Measurements from ENCODE around the gene FOXP4. TPM values are rescaled to one million over a fixed set of nuclear protein-coding genes. Genes with fewer than 3 reads are reported as not detected.
A peak's percentile ranks its signal among the peaks of the same experiment; 100 is the strongest.

Gene FOXP4
- polyA plus RNA-seq, 1 experiment = 4.0 TPM

DNA sequence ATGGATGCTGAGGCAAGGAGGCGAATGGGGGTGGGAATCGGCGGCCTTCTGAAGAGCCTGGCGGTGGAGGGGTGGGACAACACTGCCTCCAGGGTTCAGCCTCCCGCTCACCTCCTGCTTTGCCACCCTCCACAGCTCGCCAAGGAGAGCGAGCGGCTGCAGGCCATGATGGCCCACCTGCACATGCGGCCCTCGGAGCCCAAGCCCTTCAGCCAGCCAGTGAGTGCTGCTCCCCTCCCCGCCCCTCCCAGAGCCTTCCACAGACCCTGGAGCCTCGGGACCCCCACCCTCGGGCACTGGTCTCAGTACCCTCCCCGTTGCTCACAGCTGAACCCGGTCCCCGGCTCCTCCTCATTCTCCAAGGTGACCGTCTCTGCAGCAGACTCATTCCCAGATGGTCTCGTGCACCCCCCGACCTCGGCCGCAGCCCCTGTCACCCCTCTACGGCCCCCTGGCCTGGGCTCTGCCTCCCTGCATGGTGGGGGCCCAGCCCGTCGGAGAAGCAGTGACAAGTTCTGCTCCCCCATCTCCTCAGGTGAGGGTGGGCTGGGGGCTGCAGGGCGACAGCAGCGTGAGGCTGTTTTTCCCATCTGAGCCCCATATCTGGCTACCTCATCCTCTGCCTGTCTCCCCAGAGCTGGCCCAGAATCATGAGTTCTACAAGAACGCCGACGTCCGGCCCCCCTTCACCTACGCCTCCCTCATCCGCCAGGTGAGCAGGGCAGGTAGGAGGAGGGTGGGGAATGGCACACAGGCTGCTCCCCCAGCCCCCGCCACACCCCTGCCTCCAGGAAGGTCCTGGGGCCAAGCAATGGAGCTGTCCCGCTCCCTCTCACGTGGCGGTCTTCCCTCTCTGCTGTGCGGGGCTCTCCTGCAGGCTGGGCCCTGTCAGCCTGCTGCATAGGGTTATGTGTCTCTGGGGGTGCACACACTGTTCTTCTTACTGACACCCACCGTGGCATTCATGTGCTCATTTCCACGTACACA is 43.7 kb downstream of the FOXP4 start:
- ChIA-PET POLR2A (no interaction called here), CTCF (interaction anchor here (0.7 to 8.0 kb wide), 8 partner anchors 10 to 222 kb away, joined by 3 to 98 read pairs (median 11); no protein-coding TSS in a partner anchor)
- DNase-seq (ENCODE audit: low read depth) = no peak
- TF ChIP-seq, protein P1, sequence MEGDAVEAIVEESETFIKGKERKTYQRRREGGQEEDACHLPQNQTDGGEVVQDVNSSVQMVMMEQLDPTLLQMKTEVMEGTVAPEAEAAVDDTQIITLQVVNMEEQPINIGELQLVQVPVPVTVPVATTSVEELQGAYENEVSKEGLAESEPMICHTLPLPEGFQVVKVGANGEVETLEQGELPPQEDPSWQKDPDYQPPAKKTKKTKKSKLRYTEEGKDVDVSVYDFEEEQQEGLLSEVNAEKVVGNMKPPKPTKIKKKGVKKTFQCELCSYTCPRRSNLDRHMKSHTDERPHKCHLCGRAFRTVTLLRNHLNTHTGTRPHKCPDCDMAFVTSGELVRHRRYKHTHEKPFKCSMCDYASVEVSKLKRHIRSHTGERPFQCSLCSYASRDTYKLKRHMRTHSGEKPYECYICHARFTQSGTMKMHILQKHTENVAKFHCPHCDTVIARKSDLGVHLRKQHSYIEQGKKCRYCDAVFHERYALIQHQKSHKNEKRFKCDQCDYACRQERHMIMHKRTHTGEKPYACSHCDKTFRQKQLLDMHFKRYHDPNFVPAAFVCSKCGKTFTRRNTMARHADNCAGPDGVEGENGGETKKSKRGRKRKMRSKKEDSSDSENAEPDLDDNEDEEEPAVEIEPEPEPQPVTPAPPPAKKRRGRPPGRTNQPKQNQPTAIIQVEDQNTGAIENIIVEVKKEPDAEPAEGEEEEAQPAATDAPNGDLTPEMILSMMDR (IDR thresholded peaks at IDR 0.05; ENCODE audit: insufficient read depth, low read depth, low read length) = no peak
- H3K36me3 ChIP-seq (ENCODE audit: control insufficient read depth, insufficient read depth, low read length) = peaks cover 32% of the 10 kb centered on the region
- H3K4me3 ChIP-seq (ENCODE audit: low read depth, low read length) = no peak overlapping the region
- no peaks in the 10 kb centered on the region for H3K27me3 ChIP-seq (ENCODE audit: control insufficient read depth, insufficient read depth, low read length)

DNA sequence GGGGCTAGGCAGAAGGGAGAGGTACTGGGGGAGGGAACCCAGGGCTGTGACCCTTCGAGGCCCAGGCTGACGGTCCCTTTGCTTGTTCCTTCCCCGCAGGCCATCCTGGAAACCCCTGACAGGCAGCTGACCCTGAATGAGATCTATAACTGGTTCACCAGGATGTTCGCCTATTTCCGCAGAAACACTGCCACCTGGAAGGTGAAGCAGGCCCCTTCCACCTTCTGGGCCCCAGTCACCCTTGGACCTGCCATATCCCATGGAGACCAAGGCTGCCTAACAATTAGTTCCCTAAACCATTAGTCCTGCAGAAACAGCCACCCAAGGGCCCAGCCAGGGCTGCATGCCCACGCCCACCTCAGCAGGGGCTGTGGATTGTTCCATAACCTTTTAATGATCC is 44.9 kb downstream of the FOXP4 start:
- H3K4me3 ChIP-seq (ENCODE audit: low read depth, low read length) = no peak overlapping the region
- no peaks in the 10 kb centered on the region for H3K27me3 ChIP-seq (ENCODE audit: control insufficient read depth, insufficient read depth, low read length)
- ChIA-PET POLR2A (no interaction called here), CTCF (interaction anchor here (1.3 to 8.0 kb wide), 8 partner anchors 11 to 220 kb away, joined by 3 to 98 read pairs (median 10); no protein-coding TSS in a partner anchor)
- peaks cover 31% of the 10 kb centered on the region for H3K36me3 ChIP-seq (ENCODE audit: control insufficient read depth, insufficient read depth, low read length)
- TF ChIP-seq, protein P1 (IDR thresholded peaks at IDR 0.05; ENCODE audit: insufficient read depth, low read depth, low read length) = no peak
- no peak for DNase-seq (ENCODE audit: low read depth)

DNA sequence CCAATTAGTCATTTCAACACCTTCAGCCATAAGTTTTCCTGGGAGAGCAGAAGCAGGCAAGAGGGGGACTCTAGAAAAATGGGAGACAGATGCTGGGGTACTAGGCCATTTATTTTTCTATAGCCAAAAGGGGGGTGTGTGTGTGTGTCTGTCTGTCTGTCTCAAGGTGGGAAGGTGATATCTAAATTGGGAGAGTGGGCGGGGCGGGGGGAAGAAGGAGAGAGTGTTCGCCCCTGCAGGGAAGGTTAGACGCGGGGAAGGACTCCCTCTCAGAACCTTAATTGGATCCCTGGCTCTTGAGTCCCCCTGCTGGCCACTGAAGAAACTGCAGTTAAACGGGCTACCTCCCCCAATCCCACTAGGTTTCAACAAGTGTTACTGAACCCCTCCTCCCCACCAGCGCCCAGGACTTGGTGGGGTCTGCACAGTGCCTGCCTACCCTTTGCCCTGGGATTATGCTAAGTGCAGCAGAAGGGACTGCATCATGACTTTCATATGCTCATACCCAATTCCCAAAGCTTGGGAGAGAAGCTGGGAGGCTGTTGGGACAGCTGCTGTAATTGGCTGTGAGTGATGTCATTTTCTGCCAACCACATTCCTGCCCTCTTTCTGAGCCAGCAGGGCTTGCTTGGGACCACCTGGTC is 45.8 kb downstream of the FOXP4 start:
- peaks cover 31% of the 10 kb centered on the region for H3K36me3 ChIP-seq (ENCODE audit: control insufficient read depth, insufficient read depth, low read length)
- TF ChIP-seq, protein P1 (IDR thresholded peaks at IDR 0.05; ENCODE audit: insufficient read depth, low read depth, low read length) = peak; percentile 90
- no peak overlapping the region for H3K4me3 ChIP-seq (ENCODE audit: low read depth, low read length)
- ChIA-PET POLR2A (no interaction called here), CTCF (interaction anchor here (0.6 to 8.0 kb wide), 19 partner anchors 9 to 224 kb away, joined by 3 to 98 read pairs (median 4); no protein-coding TSS in a partner anchor)
- DNase-seq (ENCODE audit: low read depth) = no peak
- no peaks in the 10 kb centered on the region for H3K27me3 ChIP-seq (ENCODE audit: control insufficient read depth, insufficient read depth, low read length)

DNA sequence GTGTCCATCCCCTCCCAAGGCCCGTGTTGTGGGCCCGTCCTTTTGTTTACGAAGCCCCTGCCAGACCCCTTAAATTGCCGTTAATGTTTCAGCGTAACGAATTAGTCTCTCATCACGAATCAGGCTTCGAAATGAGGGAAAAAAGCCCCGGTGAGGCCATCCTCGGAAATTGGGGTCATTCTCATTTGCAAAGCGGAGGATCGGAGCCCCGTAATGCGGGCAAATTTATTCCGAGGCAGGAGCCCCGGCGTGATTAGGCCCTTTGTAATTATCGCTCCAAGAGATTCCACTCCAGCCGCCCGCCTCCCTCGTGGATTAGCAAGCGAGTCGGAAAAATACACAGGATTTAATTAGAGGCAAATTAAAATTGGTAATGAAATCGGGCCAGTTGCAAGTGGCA is 47.2 kb downstream of the FOXP4 start:
- TF ChIP-seq, protein P1 (IDR thresholded peaks at IDR 0.05; ENCODE audit: insufficient read depth, low read depth, low read length) = no peak
- ChIA-PET CTCF (interaction anchor here (2.2 to 8.2 kb wide), 4 partner anchors 13 to 225 kb away, joined by 13 to 98 read pairs (median 54); no protein-coding TSS in a partner anchor), POLR2A (no interaction called here)

DNA sequence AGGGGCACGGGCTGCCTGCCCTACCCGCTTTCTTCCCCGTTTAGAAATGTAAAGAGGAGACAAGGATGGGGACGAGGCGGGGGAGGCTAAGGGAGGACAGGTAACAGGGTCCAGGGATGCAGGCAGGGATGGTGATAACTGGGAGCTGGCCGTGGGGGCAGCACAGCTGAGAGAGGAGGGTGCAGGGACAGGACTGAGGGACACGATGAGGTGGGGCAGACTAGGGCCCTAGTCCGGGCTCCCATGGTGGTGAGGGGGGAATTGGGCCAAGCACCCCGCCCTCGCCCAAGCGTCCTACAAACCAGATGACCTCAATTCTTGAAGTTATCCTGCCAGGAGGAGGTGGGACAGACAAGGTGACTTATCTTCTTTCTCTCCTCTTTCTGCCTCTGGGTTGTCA is 47.7 kb downstream of the FOXP4 start:
- no peak for DNase-seq (ENCODE audit: low read depth)
- TF ChIP-seq, protein P1 (IDR thresholded peaks at IDR 0.05; ENCODE audit: insufficient read depth, low read depth, low read length) = no peak
- CTCF ChIA-PET = interaction anchor here (0.6 to 8.2 kb wide), 13 partner anchors 9 to 226 kb away, joined by 3 to 98 read pairs (median 9); partner anchors contain the start of gene TOMM6
- Histone ChIP-seq H3K36me3 (ENCODE audit: control insufficient read depth, insufficient read depth, low read length) (peaks cover 33% of the 10 kb centered on the region), H3K4me3 (ENCODE audit: low read depth, low read length) (no peak overlapping the region), H3K27me3 (ENCODE audit: control insufficient read depth, insufficient read depth, low read length) (no peaks in the 10 kb centered on the region)
- POLR2A ChIA-PET = interaction anchor here (0.6 kb wide), 1 partner anchor 44 kb away, joined by 4 read pairs; no protein-coding TSS in a partner anchor

More for the DNA sequence above, 47.2 kb downstream of the FOXP4 start:
- Histone ChIP-seq H3K27me3 (ENCODE audit: control insufficient read depth, insufficient read depth, low read length) (no peaks in the 10 kb centered on the region), H3K36me3 (ENCODE audit: control insufficient read depth, insufficient read depth, low read length) (peaks cover 34% of the 10 kb centered on the region), H3K4me3 (ENCODE audit: low read depth, low read length) (no peak overlapping the region)
- DNase-seq (ENCODE audit: low read depth) = no peak
